K562 (cell line): ENCODE data around the gene TNIK. TPM values are rescaled to one million over a fixed set of nuclear protein-coding genes. Genes with fewer than 3 reads are reported as not detected.

Source experiments
- ATAC-seq: fragments of 200-7000 bp; cut with Tn5 transposase; 3 replicates; pipeline ENCODE4 v1.9.1; 2020; ENCODE audit warnings: moderate library complexity
- BruUV-seq: library from RNA; stranded (reverse); fragments of 400-500 nt; replicated peaks from 2 replicates; lab custom pipeline; 2021; lab: Mats Ljungman, UMichigan
- CTCF ChIA-PET: fragments of 300-600 bp; formaldehyde crosslinking; extraction: SDS; loops from one replicate; lab custom pipeline; 2021; ENCODE audit warnings: low intra/inter-chr PET ratio; lab: Yijun Ruan, JAX
- POLR2A ChIA-PET: fragments of 300-600, 350-650 bp; sonication (Branson Sonifier 250); formaldehyde crosslinking; extraction: SDS; loops from one replicate; lab custom pipeline; 2021; ENCODE audit warnings: antibody characterized with exemption, inconsistent platforms; lab: Yijun Ruan, JAX
- DNase-seq, 4 experiments: peaks; one replicate each; pipeline versions ENCODE4 v3.0.0 to v3.0.0-alpha.2; 2011 to 2018; ENCODE audit warnings: low spot score in 3 of 4, mixed read lengths in 3 of 4; ENCODE audit errors: extremely low read depth in 1 of 4
- FAIRE-seq: peaks from 2 replicates; lab custom pipeline; 2011; peaks lifted over from hg19 to GRCh38; lab: Jason Lieb, UNC
- H2AFZ ChIP-seq: 2 replicates; pipeline ENCODE4 v1.6.0; 2011; ENCODE audit warnings: low read depth, low read length, control low read depth, inconsistent platforms
- H3K27ac ChIP-seq: fragments of 200-600 bp; 3 replicates; pipeline ENCODE4 v1.8.0; 2011; ENCODE audit warnings: low read depth, mild to moderate bottlenecking, control low read depth, inconsistent platforms, low read length, moderate library complexity, mixed read lengths; ENCODE audit errors: extremely low read depth
- H3K27me3 ChIP-seq, 2 experiments: fragments of 300-600 bp in 1 of 2; 2 replicates in 1 of 2; 3 replicates in 1 of 2; pipeline versions ENCODE4 v1.6.0 to v1.8.0; 2011; ENCODE audit warnings: inconsistent platforms in 2 of 2, low read length in 2 of 2, mild to moderate bottlenecking in 1 of 2, mixed read lengths in 1 of 2, moderate library complexity in 1 of 2; ENCODE audit not compliant: control insufficient read depth in 2 of 2, insufficient read depth in 2 of 2
- H3K36me3 ChIP-seq: fragments of 300-600 bp; 3 replicates; pipeline ENCODE4 v1.8.0; 2011; ENCODE audit warnings: mild to moderate bottlenecking, low read length, inconsistent platforms; ENCODE audit not compliant: control insufficient read depth, insufficient read depth
- H3K4me1 ChIP-seq, 2 experiments: fragments of 200-600 bp in 1 of 2; replicated peaks in 1 of 2; 2 replicates in 1 of 2; 3 replicates in 1 of 2; pipeline versions ENCODE4 v1.5.1 to v1.8.0; 2011; ENCODE audit warnings: inconsistent platforms in 2 of 2, low read length in 2 of 2, mild to moderate bottlenecking in 1 of 2, mixed read lengths in 1 of 2, moderate library complexity in 1 of 2; ENCODE audit not compliant: control insufficient read depth in 2 of 2, insufficient read depth in 2 of 2
- H3K4me2 ChIP-seq: 2 replicates; pipeline ENCODE4 v1.6.1; 2011; ENCODE audit warnings: low read length, control low read depth, inconsistent platforms, mixed read lengths; ENCODE audit not compliant: insufficient read depth
- H3K4me3 ChIP-seq: fragments of 200-600 bp; sonication (generic), shearing (Covaris generic); 2 replicates; pipeline ENCODE4 v1.5.1; 2016; ENCODE audit warnings: control low read depth, inconsistent platforms
- H3K79me2 ChIP-seq: fragments of 200-600 bp; 3 replicates; pipeline ENCODE4 v1.8.0; 2011; ENCODE audit warnings: low read length, inconsistent platforms; ENCODE audit not compliant: control insufficient read depth, insufficient read depth
- H3K9ac ChIP-seq, 2 experiments: 2 replicates each; pipeline versions ENCODE4 v1.6.0 to v1.6.1; 2011; ENCODE audit warnings: low read depth in 2 of 2, low read length in 2 of 2, control low read depth in 1 of 2, inconsistent platforms in 1 of 2, mild to moderate bottlenecking in 1 of 2, mixed read lengths in 1 of 2; ENCODE audit not compliant: insufficient read depth in 1 of 2
- H3K9me1 ChIP-seq: one replicate; pipeline ENCODE4 v1.6.0; 2011; ENCODE audit warnings: inconsistent platforms, mild to moderate bottlenecking, low read length, moderate library complexity; ENCODE audit not compliant: control insufficient read depth, insufficient read depth
- H3K9me3 ChIP-seq: replicated peaks from 2 replicates; pipeline ENCODE4 v1.5.1; 2011; ENCODE audit warnings: low read depth, low read length, inconsistent platforms; ENCODE audit not compliant: control insufficient read depth, insufficient read depth
- H4K20me1 ChIP-seq: replicated peaks from 2 replicates; pipeline ENCODE4 v1.6.1; 2011; ENCODE audit warnings: low read length, inconsistent platforms, mixed read lengths; ENCODE audit not compliant: control insufficient read depth, insufficient read depth
- BHLHE40 ChIP-seq: IDR thresholded peaks from 2 replicates; pipeline ENCODE4 v1.6.1; 2011; ENCODE audit warnings: low read length, improper control_type of control experiment
- GATA2 ChIP-seq: sonication (generic); formaldehyde crosslinking; IDR thresholded peaks from 2 replicates; pipeline ENCODE4 v1.4.0; 2020; ENCODE audit warnings: mild to moderate bottlenecking, missing genetic modification reagents
- KAT7 ChIP-seq: sonication (generic); formaldehyde crosslinking; IDR thresholded peaks from 2 replicates; pipeline ENCODE4 v1.8.0; 2022; ENCODE audit warnings: missing genetic modification reagents, mild to moderate bottlenecking, borderline replicate concordance
- PML ChIP-seq: IDR thresholded peaks from 2 replicates; pipeline ENCODE4 v1.6.1; 2012; ENCODE audit warnings: low read length, inconsistent platforms
- PURB ChIP-seq: sonication (generic); formaldehyde crosslinking; IDR thresholded peaks from 2 replicates; pipeline ENCODE4 v1.9.0; 2021; ENCODE audit warnings: low read depth, mild to moderate bottlenecking, missing genetic modification reagents
- RB1 ChIP-seq: fragments of 450-650 bp; IDR thresholded peaks from 2 replicates; pipeline ENCODE4 v1.6.1; 2017; ENCODE audit warnings: low read depth, mild to moderate bottlenecking
- SMAD4 ChIP-seq: fragments of 250-450 bp; sonication (Bioruptor Pico); conservative IDR thresholded peaks from 2 replicates; pipeline ENCODE4 v1.8.0; 2021; ENCODE audit warnings: inconsistent platforms, mild to moderate bottlenecking, moderate library complexity
- SMARCA4 ChIP-seq: fragments of 450-650 bp; IDR thresholded peaks from 2 replicates; pipeline ENCODE4 v1.6.1; 2016
- ZBTB8A ChIP-seq: fragments of 450-650 bp; IDR thresholded peaks from 2 replicates; pipeline ENCODE4 v1.6.1; 2018; ENCODE audit warnings: mild to moderate bottlenecking, moderate library complexity; ENCODE audit not compliant: partially characterized antibody
- ZNF3 ChIP-seq: fragments of 250-450 bp; sonication (Bioruptor Pico); IDR thresholded peaks from 2 replicates; pipeline ENCODE4 v1.5.0; 2021; ENCODE audit warnings: mild to moderate bottlenecking, moderate library complexity
- ZNF354B ChIP-seq: fragments of 250-450 bp; sonication (Bioruptor Pico); IDR thresholded peaks from 2 replicates; pipeline ENCODE4 v1.4.0; 2020
- WGBS: fragments of 100-300 bp; shearing (Covaris generic); methylation state at CpG from one replicate; pipeline ENCODE4 v1.1.6; 2016; ENCODE audit warnings: low coverage, mixed read lengths; ENCODE audit not compliant: insufficient coverage; ENCODE audit errors: missing lambda C conversion rate; 5-methylcytosine and 5-hydroxymethylcytosine counted together
- in situ Hi-C: fragments of 300-500 bp; cut with MboI; formaldehyde crosslinking; loops from 4 replicates; pipeline ENCODE4 v1.15.0; 2018; ENCODE audit warnings: inconsistent platforms, mixed read lengths
- intact Hi-C: fragments of 100-400 bp; cut with micrococcal nuclease; formaldehyde crosslinking; loops from 2 replicates; pipeline ENCODE4 v1.14.2; 2022
- polyA plus RNA-seq, 8 experiments: library from polyadenylated mRNA; depleted of rRNA in 4 of 8; stranded (reverse) in 5 of 8; unstranded in 3 of 8; fragments of >200 nt; fragmentation: Nextera tagmentation in 2 of 8; fragmentation: Illumina TruSeq in 1 of 8; extraction: Ambion mirVana in 2 of 8; extraction: Trizol in 1 of 8; gene quantifications; 2 replicates each; pipeline versions ENCODE4 v1.2.1 to v1.2.3, GENCODE V29; 2011 to 2014; ENCODE audit warnings: inconsistent platforms in 1 of 8, missing spikeins in 1 of 8
- total RNA-seq, 7 experiments: library from RNA; depleted of rRNA in 6 of 7; stranded (reverse); fragments of >200 nt in 6 of 7; fragmentation: Illumina TruSeq in 2 of 7; extraction: Trizol in 2 of 7; gene quantifications; 2 replicates each; pipeline versions ENCODE4 v1.2.1 to v1.2.3, GENCODE V29; 2011 to 2021; ENCODE audit warnings: low replicate concordance in 1 of 7
- TF ChIP-seq, protein P1 (sequence below), 2 experiments: IDR thresholded peaks in 1 of 2; conservative IDR thresholded peaks in 1 of 2; 2 replicates each; pipeline ENCODE4 v1.6.1; 2016; ENCODE audit warnings: low read depth in 2 of 2, mild to moderate bottlenecking in 1 of 2, missing compliant biosample characterization in 1 of 2, missing genetic modification characterization in 1 of 2, moderate library complexity in 1 of 2
- TF ChIP-seq, protein P2 (sequence below): sonication (generic); formaldehyde crosslinking; IDR thresholded peaks from 2 replicates; pipeline ENCODE4 v1.8.0; 2022; ENCODE audit warnings: mild to moderate bottlenecking, missing genetic modification reagents
- TF ChIP-seq, protein P3 (sequence below): fragments of 250-450 bp; sonication (Bioruptor Pico); IDR thresholded peaks from 2 replicates; pipeline ENCODE4 v1.5.0; 2021; ENCODE audit warnings: mild to moderate bottlenecking, moderate library complexity

Gene TNIK
- total and polyA plus RNA-seq, 9 of the 15 experiments (the other 6 are each of a cell fraction or from before 2014, with no cell fraction given), result 6.6 to 39.0 (median 24.7) TPM

DNA sequence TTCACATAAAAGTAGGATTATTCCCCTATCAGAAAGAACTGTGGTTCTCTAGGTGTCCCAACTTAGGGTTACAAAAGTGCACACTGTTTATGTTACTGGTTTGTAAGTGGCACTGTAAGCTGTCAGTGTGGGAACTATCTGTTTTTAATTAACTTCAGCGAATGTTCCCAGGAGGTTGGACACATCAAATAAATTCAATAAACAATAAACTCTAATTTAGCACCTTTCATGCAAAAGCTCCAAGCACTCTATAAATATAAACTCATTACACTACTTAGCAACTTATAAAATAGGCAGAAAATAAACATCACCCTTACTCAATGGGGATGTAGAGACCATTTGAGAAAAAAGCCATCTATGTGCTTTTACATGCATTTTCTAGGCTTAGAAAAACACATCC lies 265.2 kb downstream of the TNIK start (continued):
- TF ChIP-seq, protein P1, sequence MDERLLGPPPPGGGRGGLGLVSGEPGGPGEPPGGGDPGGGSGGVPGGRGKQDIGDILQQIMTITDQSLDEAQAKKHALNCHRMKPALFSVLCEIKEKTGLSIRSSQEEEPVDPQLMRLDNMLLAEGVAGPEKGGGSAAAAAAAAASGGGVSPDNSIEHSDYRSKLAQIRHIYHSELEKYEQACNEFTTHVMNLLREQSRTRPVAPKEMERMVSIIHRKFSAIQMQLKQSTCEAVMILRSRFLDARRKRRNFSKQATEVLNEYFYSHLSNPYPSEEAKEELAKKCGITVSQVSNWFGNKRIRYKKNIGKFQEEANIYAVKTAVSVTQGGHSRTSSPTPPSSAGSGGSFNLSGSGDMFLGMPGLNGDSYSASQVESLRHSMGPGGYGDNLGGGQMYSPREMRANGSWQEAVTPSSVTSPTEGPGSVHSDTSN (CRISPR knock-in tag; IDR thresholded peaks at IDR 0.05; ENCODE audit: low read depth), result no peak
- TF ChIP-seq, protein P1 (tag; conservative IDR thresholded peaks at IDR 0.05; ENCODE audit: low read depth), result no peak
- TF ChIP-seq SMARCA4 (no peak), RB1 (no peak), ZBTB8A (no peak), ZNF354B (CRISPR knock-in tag) (no peak), SMAD4 (CRISPR knock-in tag) (no peak)

DNA sequence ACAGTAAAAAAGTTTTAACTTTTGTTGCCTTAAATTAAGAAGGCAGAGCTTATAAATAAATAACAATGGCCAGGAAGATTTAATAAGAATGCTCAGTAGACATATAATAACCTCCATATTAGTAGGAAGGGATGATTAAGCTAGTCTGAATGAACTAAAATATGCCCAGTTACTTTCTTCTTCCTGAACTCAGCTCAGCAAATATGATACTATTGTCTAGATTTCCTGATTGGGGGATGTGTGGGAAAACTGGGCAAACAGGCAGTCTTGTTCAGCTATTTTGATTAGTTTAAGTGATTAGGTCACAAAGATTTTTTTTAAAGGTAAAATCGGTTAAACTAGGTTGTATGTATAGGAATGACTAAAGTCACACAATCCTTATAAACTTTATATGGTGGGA lies 266.5 kb downstream of the TNIK start:
- FAIRE-seq, result no peak
- intact Hi-C loops (loop anchor here (5.0 kb wide), 1 partner anchor 134 kb away; no protein-coding TSS in a partner anchor), in situ Hi-C loops (loop anchor here (5.0 to 10.0 kb wide), 2 partner anchors 251 to 374 kb away; no protein-coding TSS in a partner anchor)
- Histone ChIP-seq H3K79me2 (no peaks in the 10 kb centered on the region), H2AFZ (no peak overlapping the region), H3K4me1 (peaks cover 8 to 34% of the 10 kb centered on the region in 2 experiments; a peak in 4 of 5 replicates), H3K9ac (no peak overlapping the region), H3K9me1 (no peaks in the 10 kb centered on the region), H3K4me3 (no peak overlapping the region), H3K27me3 (no peaks in the 10 kb centered on the region), H3K36me3 (peaks cover 9% of the 10 kb centered on the region; the same call in 1 of the 3 replicates), H3K9me3 (no peaks in the 10 kb centered on the region; the same call in 1 of the 2 replicates), H3K4me2 (no peak overlapping the region), H4K20me1 (no peaks in the 10 kb centered on the region), H3K27ac (no peak overlapping the region)
- no peak for DNase-seq
- ATAC-seq, result no peak
- no TSS peak for BruUV-seq
- TF ChIP-seq BHLHE40 (no peak), ZNF3 (CRISPR knock-in tag) (no peak), KAT7 (CRISPR knock-in tag) (no peak), PURB (CRISPR knock-in tag) (no peak), GATA2 (CRISPR knock-in tag) (no peak), PML (no peak)
- TF ChIP-seq, protein P2, sequence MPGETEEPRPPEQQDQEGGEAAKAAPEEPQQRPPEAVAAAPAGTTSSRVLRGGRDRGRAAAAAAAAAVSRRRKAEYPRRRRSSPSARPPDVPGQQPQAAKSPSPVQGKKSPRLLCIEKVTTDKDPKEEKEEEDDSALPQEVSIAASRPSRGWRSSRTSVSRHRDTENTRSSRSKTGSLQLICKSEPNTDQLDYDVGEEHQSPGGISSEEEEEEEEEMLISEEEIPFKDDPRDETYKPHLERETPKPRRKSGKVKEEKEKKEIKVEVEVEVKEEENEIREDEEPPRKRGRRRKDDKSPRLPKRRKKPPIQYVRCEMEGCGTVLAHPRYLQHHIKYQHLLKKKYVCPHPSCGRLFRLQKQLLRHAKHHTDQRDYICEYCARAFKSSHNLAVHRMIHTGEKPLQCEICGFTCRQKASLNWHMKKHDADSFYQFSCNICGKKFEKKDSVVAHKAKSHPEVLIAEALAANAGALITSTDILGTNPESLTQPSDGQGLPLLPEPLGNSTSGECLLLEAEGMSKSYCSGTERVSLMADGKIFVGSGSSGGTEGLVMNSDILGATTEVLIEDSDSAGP, result no peak
- TF ChIP-seq, protein P3, sequence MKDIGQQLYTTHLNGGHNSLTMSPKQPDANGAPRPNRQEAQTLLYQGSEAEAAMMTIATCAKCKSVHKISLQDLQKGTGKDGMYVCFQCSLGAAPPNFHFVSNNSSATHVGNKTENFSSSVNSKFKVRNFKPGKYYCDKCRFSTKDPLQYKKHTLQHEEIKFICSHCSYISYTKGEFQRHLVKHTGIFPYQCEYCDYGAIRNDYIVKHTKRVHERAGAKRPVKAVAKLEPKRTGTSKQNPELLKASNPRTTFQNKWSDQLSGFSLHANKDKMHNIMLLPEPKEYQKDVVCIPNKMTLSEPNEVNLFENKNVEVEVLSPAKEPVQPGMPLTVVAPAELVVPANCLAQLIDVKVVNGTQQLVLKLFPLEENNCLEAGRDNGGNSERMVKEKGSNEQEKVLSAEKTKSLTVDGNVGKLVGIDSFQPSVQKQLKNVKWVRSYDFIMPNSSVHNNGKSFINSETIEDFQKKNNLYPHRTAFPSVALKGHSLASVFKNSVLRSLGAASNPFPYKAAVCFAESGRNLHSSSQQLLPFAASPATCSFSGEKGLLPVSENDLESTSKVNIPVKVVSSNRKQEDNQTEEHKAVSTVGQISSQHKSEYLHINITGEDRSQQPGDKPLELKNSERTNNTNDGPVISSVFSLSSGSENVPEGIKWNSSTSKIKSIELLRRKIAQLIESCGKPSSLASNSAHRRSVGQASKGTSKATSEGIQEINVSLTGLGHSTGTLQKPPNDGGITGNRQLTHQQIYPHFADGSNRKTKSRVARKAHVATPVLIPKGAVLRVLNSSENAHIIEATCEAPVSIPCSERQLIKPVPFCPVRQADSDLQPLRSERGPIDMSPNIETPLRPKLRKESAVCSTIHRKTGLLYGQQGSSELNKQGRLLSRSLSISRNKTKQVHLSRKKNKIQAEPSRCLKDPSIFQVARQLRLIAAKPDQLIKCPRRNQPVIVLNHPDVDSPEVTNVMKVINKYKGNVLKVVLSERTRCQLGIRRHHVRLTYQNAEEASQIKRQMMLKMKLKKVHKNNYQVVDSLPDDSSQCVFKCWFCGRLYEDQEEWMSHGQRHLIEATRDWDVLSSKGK, result no peak
- CTCF ChIA-PET, result no interaction called here
- WGBS, result 64% methylated on average over 1 of the region's 1 CpG
- POLR2A ChIA-PET, result interaction anchor here (1.7 kb wide), 1 partner anchor 616 kb away, joined by 3 read pairs; no protein-coding TSS in a partner anchor
